HepG2 (cell line): ENCODE results near the gene CDK12. TPM values are rescaled to one million over a fixed set of nuclear protein-coding genes. Genes with fewer than 3 reads are reported as not detected.
"Not testable (repeated sequence)": the region's sequence is repeated elsewhere in the genome, so short reads cannot be mapped to it uniquely, and the experiment has no call there.

Experiments used
- ATAC-seq: fragments of 200-7000 bp; cut with Tn5 transposase; 3 replicates; pipeline ENCODE4 v1.9.1; 2020; ENCODE audit warnings: mild to moderate bottlenecking, moderate library complexity
- BruUV-seq: library from RNA; stranded (reverse); fragments of 400-500 nt; replicated peaks from 2 replicates; lab custom pipeline; 2021; lab: Mats Ljungman, UMichigan
- CTCF ChIA-PET: fragments of 300-600 bp; formaldehyde crosslinking; extraction: SDS; loops from one replicate; lab custom pipeline; 2021; ENCODE audit warnings: low total read pairs, inconsistent platforms, low intra/inter-chr PET ratio; lab: Yijun Ruan, JAX
- POLR2A ChIA-PET: fragments of 350-600 bp; sonication (Branson Sonifier 250); formaldehyde crosslinking; loops from one replicate; lab custom pipeline; 2020; ENCODE audit warnings: antibody characterized with exemption, inconsistent platforms; lab: Yijun Ruan, JAX
- DNase-seq: peaks from one replicate; pipeline ENCODE4 v3.0.0-alpha.2; 2015; ENCODE audit warnings: low spot score
- FAIRE-seq: peaks from 3 replicates; lab custom pipeline; 2011; peaks lifted over from hg19 to GRCh38; lab: Jason Lieb, UNC
- H2AFZ ChIP-seq: one replicate; pipeline ENCODE4 v1.6.1; 2011; ENCODE audit warnings: low read length, inconsistent platforms
- H3K27ac ChIP-seq: fragments of 300-600 bp; 3 replicates; pipeline ENCODE4 v1.8.0; 2011; ENCODE audit warnings: mixed run types, mild to moderate bottlenecking, mixed read lengths, low read length, inconsistent platforms; ENCODE audit not compliant: insufficient read depth; ENCODE audit errors: extremely low read length
- H3K27me3 ChIP-seq, 2 experiments: fragments of 200-600 bp in 1 of 2; 2 replicates in 1 of 2; 3 replicates in 1 of 2; pipeline versions ENCODE4 v1.6.0 to v1.8.0; 2011; ENCODE audit warnings: low read length in 2 of 2, mild to moderate bottlenecking in 2 of 2, moderate library complexity in 2 of 2, inconsistent platforms in 1 of 2; ENCODE audit not compliant: insufficient read depth in 2 of 2, control insufficient read depth in 1 of 2
- H3K36me3 ChIP-seq, 2 experiments: fragments of 200-600 bp in 1 of 2; replicated peaks in 1 of 2; 2 replicates in 1 of 2; 3 replicates in 1 of 2; pipeline versions ENCODE4 v1.5.1 to v1.8.0; 2011; ENCODE audit warnings: low read length in 2 of 2, inconsistent platforms in 1 of 2; ENCODE audit not compliant: insufficient read depth in 2 of 2, control insufficient read depth in 1 of 2
- H3K4me1 ChIP-seq: 2 replicates; pipeline ENCODE4 v1.5.1; 2012; ENCODE audit warnings: low read length, inconsistent platforms; ENCODE audit not compliant: insufficient read depth
- H3K4me2 ChIP-seq: 2 replicates; pipeline ENCODE4 v1.6.0; 2011; ENCODE audit warnings: low read depth, low read length, inconsistent platforms
- H3K4me3 ChIP-seq, 3 experiments: fragments of 200-600 bp in 1 of 3; sonication (generic), shearing (Covaris generic) in 1 of 3; replicated peaks in 1 of 3; 2 replicates each; pipeline ENCODE4 v1.5.1; 2011 to 2016; ENCODE audit warnings: low read length in 3 of 3, inconsistent platforms in 2 of 3, low read depth in 2 of 3, mild to moderate bottlenecking in 2 of 3, control low read depth in 1 of 3, mixed read lengths in 1 of 3; ENCODE audit not compliant: insufficient read depth in 1 of 3
- H3K79me2 ChIP-seq: one replicate; pipeline ENCODE4 v1.6.1; 2011; ENCODE audit warnings: low read length, inconsistent platforms; ENCODE audit not compliant: insufficient read depth
- H3K9ac ChIP-seq: 2 replicates; pipeline ENCODE4 v1.6.0; 2011; ENCODE audit warnings: mild to moderate bottlenecking, low read depth, low read length, inconsistent platforms; ENCODE audit not compliant: insufficient read depth
- H3K9me3 ChIP-seq: 2 replicates; pipeline ENCODE4 v1.5.1; 2012; ENCODE audit warnings: mild to moderate bottlenecking, low read length
- H4K20me1 ChIP-seq: 2 replicates; pipeline ENCODE4 v1.6.0; 2011; ENCODE audit warnings: inconsistent platforms, mild to moderate bottlenecking, low read length, moderate library complexity; ENCODE audit not compliant: insufficient read depth
- ATM ChIP-seq: fragments of 450-650 bp; IDR thresholded peaks from 2 replicates; pipeline ENCODE4 v1.7.1; 2017; ENCODE audit warnings: mild to moderate bottlenecking, borderline replicate concordance
- CC2D1A ChIP-seq: sonication (generic); formaldehyde crosslinking; IDR thresholded peaks from 2 replicates; pipeline ENCODE4 v1.8.1; 2023; ENCODE audit warnings: mild to moderate bottlenecking, missing genetic modification reagents
- MBNL3 ChIP-seq: fragments of 250-450 bp; sonication (Bioruptor Pico); conservative IDR thresholded peaks from 2 replicates; pipeline ENCODE4 v1.8.0; 2022; ENCODE audit warnings: mild to moderate bottlenecking, inconsistent platforms
- RORA ChIP-seq: sonication (generic); formaldehyde crosslinking; IDR thresholded peaks from 2 replicates; pipeline ENCODE4 v1.5.0; 2020; ENCODE audit warnings: mild to moderate bottlenecking, missing genetic modification reagents, moderate library complexity
- ZNF512B ChIP-seq: sonication (generic); formaldehyde crosslinking; IDR thresholded peaks from 2 replicates; pipeline ENCODE4 v1.5.1; 2020; ENCODE audit warnings: missing genetic modification reagents, mild to moderate bottlenecking, borderline replicate concordance
- ZNF563 ChIP-seq: sonication (generic); formaldehyde crosslinking; IDR thresholded peaks from 2 replicates; pipeline ENCODE4 v1.8.0; 2022; ENCODE audit warnings: mild to moderate bottlenecking, moderate library complexity, missing genetic modification reagents
- ZNF891 ChIP-seq: sonication (generic); formaldehyde crosslinking; IDR thresholded peaks from 2 replicates; pipeline ENCODE4 v1.5.0; 2020; ENCODE audit warnings: mild to moderate bottlenecking, missing genetic modification reagents
- ZSCAN29 ChIP-seq: sonication (generic); formaldehyde crosslinking; conservative IDR thresholded peaks from 2 replicates; pipeline ENCODE4 v1.4.0; 2020; ENCODE audit warnings: mild to moderate bottlenecking, missing genetic modification reagents
- WGBS: methylation state at CpG from one replicate; pipeline ENCODE4 v1.1.6; 2017; ENCODE audit warnings: low lambda C conversion rate; 5-methylcytosine and 5-hydroxymethylcytosine counted together
- in situ Hi-C: cut with HindIII; loops from 2 replicates; pipeline ENCODE4 v1.10.0; 2017; ENCODE audit warnings: low pct_unique_long_range_greater_than_20kb; ENCODE audit not compliant: extremely low pct_ligation_motif_present
- intact Hi-C: fragments of 100-400 bp; cut with micrococcal nuclease; formaldehyde crosslinking; loops from one replicate; pipeline ENCODE4 v1.10.0; 2022; ENCODE audit not compliant: unreplicated experiment
- polyA plus RNA-seq, 8 experiments: library from polyadenylated mRNA; depleted of rRNA in 3 of 8; stranded (reverse) in 7 of 8; unstranded in 1 of 8; fragments of >200 nt; fragmentation: Illumina TruSeq in 4 of 8; extraction: Trizol in 4 of 8; gene quantifications; 2 replicates each; pipeline versions ENCODE4 v1.2.1 to v1.2.3, GENCODE V29; 2011 to 2016; ENCODE audit warnings: low read depth in 4 of 8, missing spikeins in 1 of 8, mixed read lengths in 1 of 8; ENCODE audit not compliant: insufficient read depth in 1 of 8
- total RNA-seq, 5 experiments: library from RNA; depleted of rRNA; stranded (reverse); fragments of >200 nt; fragmentation: Illumina TruSeq; extraction: Trizol; gene quantifications; 2 replicates each; pipeline ENCODE4 v1.2.3, GENCODE V29; 2016; ENCODE audit warnings: low read depth in 1 of 5

The CDK12 gene
- total and polyA plus RNA-seq, 2 of the 13 experiments (the other 11 are each of a cell fraction or from before 2014, with no cell fraction given): 24.0 to 88.6 TPM

- no peak for TF ChIP-seq ZNF512B
Measured at GRCh38 chr17:39416141-39416540, 45.1 kb upstream of the CDK12 start (continued).

- Histone ChIP-seq H3K9me3 (no peaks in the 10 kb centered on the region), H2AFZ (no peak overlapping the region), H4K20me1 (no peaks in the 10 kb centered on the region), H3K27ac (no peak overlapping the region), H3K4me3 (no peak overlapping the region), H3K36me3 (peaks cover 39 to 68% of the 10 kb centered on the region in 2 experiments), H3K27me3 (no peaks in the 10 kb centered on the region), H3K9ac (no peak overlapping the region), H3K79me2 (no peaks in the 10 kb centered on the region), H3K4me2 (no peak overlapping the region), H3K4me1 (no peaks in the 10 kb centered on the region)
- in situ Hi-C loops: no loop called here
- BruUV-seq: no TSS peak
- TF ChIP-seq MBNL3 (CRISPR knock-in tag) (no peak), CC2D1A (CRISPR knock-in tag) (no peak), ZNF563 (CRISPR knock-in tag) (no peak), RORA (CRISPR knock-in tag) (no peak), ZSCAN29 (CRISPR knock-in tag) (no peak), ATM (no peak), ZNF891 (CRISPR knock-in tag) (no peak)
- intact Hi-C loops: no loop called here
- no peak for DNase-seq
- no peak for ATAC-seq
- POLR2A ChIA-PET: no interaction called here
- FAIRE-seq: no peak
- WGBS: 99% methylated on average over 4 of the region's 4 CpGs
- CTCF ChIA-PET: no interaction called here
Measured at GRCh38 chr17:39429600-39429999, 31.7 kb upstream of the CDK12 start.

- BruUV-seq, FAIRE-seq, H3K9ac ChIP-seq, H4K20me1 ChIP-seq, in situ Hi-C loops, ATAC-seq, H3K4me3 ChIP-seq, H3K4me1 ChIP-seq, H2AFZ ChIP-seq, H3K27ac ChIP-seq, CTCF ChIA-PET, DNase-seq, H3K4me2 ChIP-seq, POLR2A ChIA-PET, H3K9me3 ChIP-seq, H3K27me3 ChIP-seq, intact Hi-C loops: not testable (repeated sequence)
- 97% methylated on average over 2 of the region's 2 CpGs for WGBS
- Histone ChIP-seq H3K79me2 (peaks cover 11% of the 10 kb centered on the region), H3K36me3 (peaks cover 21 to 78% of the 10 kb centered on the region in 2 experiments)
Measured at GRCh38 chr17:39439868-39440267, 21.4 kb upstream of the CDK12 start.
